ENCODE data around the gene ING4. TPM values are rescaled to one million over a fixed set of nuclear protein-coding genes. Genes with fewer than 3 reads are reported as not detected.

Gene ING4
- polyA plus RNA-seq, 4 donors: 96.8 to 126 (median 114) TPM

DNA sequence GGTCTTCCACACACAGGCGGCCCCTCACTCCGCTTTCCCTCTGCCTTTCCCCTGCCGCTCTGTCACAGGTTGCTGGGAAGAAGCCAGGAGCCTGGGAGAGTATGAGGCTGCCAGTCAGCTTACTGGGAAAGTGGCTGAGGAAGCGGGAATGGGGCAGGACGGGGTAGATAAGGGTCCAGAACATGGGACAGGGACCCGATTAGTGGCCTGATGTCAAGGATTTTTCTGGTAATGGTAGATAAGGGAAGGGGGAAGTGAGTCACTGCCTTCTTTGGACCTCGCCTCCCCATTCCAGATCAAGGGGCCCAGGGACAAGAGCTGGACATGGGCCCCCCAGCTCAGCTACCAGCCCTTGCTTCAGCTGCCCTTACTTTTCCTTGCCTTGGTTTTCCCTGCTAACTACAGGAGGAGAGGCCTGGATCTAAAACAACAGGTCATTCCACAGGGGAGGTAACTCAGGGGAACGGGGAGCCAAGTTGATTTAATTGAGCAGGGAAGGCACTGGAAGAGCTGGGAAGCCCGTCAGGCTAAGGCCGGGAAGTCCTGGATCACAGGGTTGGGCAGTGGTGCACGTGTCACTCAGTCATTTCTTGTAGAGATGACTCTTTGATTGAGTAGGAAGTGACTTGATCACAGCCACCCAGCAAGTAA is 23.6 kb downstream of the ING4 start:
- DNase-seq (ENCODE audit: low read depth in 4 of 4, low spot score in 3 of 4): no peak

DNA sequence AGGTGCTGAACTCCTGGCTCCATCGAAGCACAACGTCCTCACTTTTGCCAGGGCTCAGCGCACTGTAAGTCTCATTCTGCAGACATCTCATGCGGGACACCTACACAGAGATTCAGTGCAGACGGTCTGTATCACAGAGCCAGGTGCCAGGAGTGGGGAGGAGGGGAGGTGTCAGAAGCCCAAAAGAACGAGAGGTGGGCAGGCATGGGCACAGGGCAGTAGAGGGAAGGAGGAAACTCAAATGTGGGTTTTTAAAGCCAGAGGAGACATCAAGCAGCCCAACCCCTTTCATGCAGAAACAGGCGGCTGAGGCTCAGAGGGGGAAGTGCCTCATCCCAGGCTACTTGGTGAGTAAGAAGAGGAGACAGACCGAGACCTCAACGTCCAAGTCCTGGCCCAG is 24.6 kb downstream of the ING4 start:
- DNase-seq (ENCODE audit: low read depth in 4 of 4, low spot score in 3 of 4): no peak

DNA sequence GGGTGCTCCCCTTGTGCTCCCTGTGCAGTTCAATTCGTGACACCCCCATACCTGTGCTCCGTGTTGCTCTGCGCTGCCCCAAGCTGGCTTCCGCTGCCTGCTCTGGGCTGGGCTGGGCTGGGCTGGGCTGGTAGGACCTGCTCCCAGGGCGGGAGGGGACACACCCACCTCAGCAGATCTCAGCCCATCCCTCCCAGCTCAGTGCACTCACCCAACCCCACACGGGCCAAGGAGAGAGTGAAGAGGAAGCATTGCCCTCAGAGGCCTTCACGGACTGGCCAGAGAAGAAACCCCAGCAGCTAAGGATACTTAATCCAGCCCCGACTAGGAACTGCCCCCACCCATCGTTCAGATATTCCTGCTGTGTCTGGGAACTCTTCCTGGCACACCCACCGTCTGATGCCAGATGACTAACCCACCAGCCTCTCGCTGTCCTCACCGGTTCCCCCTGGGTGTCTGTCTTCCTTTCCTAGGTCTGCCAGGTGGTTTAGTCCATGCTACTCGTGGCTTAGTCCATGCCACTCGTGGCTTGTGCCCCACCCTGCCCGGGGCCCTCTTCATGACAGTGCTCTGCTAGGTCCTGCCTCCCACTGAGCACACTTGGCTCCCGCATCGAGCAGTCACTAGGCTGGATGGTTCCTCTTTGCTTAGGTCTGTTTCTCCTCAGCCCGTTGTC is 26.9 kb downstream of the ING4 start, which contains the start of gene LPAR5:
TSS of gene LPAR5 (minus strand) at position 104 of the 676 bp plus-strand sequence. CDS start 14,711 bp downstream, outside the sequence.
- no peak for DNase-seq (ENCODE audit: low read depth in 4 of 4, low spot score in 3 of 4)

DNA sequence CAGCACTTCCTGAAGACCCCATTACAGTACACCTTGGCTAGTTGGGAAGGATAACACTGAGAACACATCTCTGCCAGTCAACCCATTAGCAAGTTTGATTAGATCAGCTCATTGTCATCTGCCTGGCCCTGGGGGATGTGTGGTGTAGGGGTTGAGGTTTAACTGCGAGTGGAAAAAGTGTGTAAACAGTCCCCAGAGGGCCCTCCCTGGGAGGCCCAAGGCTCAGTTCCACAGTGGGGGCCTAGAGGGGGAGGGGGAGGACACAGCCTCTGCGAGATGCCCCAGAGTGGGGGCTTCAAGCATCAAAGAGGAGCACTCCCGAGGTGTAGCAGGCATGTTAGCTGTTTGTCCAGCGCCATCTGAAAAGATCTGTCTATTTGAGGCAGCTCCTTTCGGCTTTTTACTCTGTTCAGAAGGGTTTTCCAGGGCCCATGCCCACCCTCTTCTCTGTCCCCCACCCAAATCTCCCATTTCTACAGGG is 27.5 kb downstream of the ING4 start:
- DNase-seq (ENCODE audit: low read depth in 4 of 4, low spot score in 3 of 4): no peak

DNA sequence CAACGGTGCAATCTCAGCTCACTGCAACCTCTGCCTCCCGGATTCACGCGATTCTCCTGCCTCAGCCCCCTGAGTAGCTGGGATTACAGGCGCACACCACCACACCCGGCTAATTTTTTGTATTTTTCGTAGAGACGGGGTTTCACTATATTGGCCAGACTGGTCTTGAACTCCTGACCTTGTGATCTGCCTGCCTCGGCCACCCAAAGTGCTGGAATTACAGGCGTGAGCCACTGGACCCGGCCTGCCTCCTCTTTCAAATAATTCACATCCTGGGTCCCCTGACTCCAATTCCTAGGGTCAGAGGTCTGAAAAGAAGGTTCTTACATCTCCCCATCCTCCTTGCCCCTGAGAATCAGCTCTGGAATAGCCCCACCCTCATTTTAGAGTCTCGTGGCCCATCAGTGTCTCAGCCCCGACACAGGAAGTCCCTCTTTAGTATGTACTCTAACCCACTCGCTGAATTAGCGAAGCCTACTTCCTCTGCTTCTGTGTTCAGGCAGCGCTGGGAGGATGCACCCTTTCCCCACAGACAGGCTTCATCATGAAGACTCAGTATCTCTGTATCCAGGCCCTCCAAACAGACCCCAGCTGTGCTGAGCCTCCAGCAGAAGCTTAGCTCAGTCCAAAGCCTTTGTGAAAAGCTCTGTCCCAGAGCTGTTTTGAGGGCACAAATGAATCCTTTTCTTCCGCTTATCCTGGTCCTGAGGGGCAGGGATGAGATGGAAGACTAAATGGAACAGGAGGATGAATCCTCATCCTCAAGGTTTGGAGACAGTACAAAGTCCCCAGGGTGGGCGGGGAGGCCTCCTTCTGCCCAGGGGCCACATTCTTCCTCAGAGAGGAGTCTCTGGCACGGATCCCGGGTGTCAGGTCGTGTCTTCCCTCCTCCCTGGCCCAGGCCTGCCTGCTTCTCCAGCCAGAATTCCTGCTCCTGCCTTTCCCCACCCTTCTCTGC is 30.6 kb downstream of the ING4 start:
- DNase-seq (ENCODE audit: low read depth in 4 of 4, low spot score in 3 of 4): no peak

DNA sequence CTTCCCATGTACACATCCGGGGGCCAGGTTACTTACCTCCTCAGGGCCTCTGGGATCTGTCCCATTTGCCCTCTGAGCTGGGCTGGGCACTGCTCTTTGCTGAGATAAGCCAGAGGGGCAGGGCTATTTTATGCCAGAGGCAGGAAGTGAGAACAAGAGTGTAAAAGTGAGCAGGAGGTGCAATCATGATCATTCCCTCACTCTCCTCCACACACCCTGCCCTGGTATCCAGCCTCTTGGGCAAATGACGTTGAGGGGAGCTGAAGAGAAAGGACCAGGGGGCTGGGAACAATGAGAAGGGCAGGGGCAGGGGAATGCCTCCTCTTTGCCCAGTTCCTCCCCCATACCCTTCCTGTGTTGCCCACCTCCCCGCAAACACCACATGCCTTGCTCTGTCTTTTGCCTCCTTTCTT is 31.4 kb downstream of the ING4 start:
- DNase-seq (ENCODE audit: low read depth in 4 of 4, low spot score in 3 of 4): no peak

DNA sequence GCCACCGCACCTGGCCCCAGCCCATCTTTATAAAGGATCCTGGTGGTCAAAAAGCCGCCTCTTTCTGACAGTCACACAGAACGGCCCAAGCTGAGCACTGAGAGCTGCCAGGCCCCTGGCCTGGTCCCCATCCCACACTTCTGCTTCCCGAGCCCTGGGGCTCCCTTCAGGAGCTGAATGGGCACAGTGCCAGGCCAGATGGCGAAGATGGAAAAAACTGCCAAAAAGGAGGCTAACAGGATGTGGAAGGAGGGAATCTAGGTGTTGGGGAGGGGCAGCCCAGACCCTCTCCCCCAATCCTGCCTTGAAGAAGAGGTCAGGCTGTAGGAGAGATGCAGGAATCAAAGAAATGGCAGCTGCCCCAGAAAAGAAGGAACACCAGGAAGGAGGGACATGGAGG is 32.2 kb downstream of the ING4 start:
- no peak for DNase-seq (ENCODE audit: low read depth in 4 of 4, low spot score in 3 of 4)

DNA sequence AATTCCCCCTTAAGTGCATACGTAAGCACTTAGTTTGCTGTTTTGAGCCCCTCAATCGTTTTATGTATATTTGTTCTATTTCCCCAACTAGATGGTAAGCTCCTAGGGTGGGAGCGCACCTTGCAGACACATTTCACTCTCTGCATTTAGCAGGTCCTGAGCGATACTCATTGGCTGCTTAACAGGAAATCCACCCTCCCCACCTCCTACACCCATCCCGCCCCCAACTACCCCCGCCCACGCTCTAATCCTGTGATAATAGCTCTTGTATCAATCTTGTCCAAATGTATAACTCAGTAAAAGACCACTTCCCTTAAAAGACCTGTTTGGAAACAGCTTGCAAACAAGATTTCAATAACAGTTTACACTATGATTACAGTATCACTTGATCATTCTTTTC is 35.3 kb downstream of the ING4 start:
- DNase-seq (ENCODE audit: low read depth in 4 of 4, low spot score in 3 of 4): no peak

DNA sequence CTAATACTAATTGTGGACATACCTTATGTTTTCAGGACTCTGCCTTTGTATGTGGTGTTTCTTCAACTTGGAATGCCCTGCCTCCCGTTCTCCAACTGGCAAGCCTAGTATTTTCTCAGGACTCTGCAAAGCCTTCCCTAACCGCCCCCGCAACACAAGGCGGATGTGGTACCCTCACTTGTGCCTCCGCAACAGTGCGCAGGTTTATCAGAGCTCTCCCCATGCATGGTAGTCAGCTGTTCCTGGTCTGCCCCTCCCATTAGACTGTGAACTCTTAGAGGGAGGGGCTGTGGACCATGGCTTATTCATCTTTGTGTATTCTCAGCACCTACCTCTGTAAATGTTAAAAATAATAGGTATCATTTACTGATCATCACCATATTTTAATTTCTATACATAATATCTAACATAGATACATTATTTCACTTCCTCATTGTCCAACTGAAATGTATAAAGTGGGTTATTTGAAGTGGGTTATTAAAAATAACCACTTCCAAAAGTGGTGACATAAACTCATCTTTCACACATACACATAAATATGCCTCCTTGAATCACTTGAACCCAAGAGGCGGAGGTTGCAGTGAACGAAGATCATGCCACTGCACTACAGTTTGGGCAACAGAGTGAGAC is 36.1 kb downstream of the ING4 start:
- DNase-seq (ENCODE audit: low read depth in 4 of 4, low spot score in 3 of 4): no peak

DNA sequence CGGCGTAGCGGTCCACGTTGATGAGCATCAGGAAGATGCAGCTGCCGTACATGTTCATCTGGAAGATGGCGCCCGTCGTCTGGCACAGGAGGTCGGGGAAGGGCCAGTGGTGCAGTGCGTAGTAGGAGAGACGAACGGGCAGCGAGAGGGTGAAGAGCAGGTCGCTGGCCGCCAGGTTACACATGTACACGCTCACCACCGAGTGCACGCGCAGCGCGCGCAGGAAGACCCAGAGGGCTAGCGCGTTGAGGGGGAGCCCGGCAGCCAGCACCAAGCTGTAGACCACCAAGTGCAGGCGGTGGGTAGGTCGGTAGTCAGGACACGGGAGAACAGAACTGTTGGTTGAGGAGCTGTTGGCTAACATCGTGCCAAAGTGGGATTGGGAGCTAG is 42.0 kb downstream of the ING4 start:
- no peak for DNase-seq (ENCODE audit: low read depth in 4 of 4, low spot score in 3 of 4)

DNA sequence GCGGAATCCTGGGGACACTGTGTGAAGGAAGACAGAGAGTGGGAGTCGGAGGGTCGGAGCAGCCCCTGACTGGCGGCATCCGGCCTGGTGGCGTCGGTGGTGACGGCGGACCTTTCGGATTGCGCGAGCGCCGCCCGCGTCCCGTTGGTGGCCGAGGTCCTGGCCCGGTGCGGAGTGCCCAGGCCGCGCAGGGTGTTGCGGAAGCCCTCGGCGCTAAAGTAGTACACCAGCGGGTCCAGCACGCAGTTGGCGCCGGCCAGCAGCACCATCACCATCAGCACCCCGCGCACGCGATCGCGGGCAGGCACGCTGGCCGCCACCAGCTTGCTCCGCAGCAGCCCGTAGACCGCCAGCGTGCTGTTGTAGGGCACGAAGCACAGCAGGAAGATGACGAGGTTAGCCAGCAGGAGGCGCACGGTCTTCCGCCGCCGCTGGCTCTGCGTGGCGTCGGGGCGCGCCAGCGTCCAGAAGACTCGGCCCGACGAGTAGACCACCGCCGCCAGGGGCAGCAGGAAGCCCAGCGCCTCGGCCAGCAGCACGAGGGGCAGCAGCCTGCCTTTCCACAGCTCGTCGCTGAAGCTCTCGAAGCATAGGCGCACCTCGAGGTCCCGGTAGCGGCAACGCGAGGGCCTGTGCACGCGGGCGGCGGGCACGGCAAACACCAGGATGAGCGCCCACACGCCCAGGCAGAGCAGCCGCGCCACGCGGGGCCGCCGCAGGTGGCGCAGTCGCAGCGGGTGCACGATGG is 42.6 kb downstream of the ING4 start:
- DNase-seq (ENCODE audit: low read depth in 4 of 4, low spot score in 3 of 4): no peak

DNA sequence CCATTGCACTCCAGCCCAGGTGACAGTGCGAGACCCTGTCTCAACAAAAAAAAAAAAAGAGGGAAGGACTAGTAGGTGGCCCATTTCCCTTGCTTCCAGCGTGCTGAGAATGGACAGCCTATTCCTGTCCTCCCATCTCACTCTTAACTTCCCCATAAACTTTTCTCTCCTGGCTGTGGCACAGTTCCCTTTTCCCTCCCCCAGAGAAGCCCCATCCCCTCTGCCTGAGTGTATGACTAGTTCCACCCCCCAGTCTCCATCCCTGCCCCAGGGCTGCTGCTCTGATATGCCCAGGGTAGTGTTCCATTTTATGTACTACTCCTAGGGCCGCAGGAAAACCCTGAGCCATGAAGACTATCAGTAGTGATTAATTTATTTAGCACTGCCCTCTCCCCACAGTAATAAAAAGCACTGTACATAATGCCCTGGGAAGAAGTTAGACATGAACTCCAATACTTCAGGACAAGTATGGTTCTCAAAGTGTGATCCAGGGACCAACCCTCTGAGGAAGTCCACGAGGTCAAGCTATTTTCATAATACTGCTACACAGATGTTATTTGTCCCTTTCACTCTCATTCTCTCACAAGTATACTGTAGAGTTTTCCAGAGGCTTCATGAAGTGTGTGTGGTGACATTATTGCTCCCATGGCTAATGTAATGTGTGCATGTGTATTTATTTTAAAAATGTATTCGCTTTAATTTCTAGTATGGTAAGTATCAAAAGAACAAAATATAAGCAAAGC is 44.3 kb downstream of the ING4 start:
- no peak for DNase-seq (ENCODE audit: low read depth in 4 of 4, low spot score in 3 of 4)

DNA sequence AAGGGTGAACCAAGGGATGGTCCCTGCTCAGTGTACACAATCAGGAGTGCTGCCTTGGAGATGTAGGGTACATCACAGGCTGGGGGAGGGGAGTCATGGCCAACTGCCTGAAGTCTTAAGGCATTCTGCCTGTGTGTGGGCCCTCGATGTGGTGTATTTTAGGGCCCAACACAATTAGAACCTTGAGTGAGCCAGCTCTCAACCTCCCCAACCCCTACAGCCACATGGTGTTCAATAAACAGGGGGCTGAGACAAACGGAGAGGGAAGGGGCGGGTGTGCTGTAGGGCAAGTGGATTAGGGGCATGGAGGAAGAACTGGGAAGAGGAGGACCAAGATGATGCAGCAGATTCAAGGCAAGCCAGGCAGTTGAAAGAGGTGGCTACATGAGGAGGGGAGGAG is 47.1 kb downstream of the ING4 start:
- no peak for DNase-seq (ENCODE audit: low read depth in 4 of 4, low spot score in 3 of 4)

DNA sequence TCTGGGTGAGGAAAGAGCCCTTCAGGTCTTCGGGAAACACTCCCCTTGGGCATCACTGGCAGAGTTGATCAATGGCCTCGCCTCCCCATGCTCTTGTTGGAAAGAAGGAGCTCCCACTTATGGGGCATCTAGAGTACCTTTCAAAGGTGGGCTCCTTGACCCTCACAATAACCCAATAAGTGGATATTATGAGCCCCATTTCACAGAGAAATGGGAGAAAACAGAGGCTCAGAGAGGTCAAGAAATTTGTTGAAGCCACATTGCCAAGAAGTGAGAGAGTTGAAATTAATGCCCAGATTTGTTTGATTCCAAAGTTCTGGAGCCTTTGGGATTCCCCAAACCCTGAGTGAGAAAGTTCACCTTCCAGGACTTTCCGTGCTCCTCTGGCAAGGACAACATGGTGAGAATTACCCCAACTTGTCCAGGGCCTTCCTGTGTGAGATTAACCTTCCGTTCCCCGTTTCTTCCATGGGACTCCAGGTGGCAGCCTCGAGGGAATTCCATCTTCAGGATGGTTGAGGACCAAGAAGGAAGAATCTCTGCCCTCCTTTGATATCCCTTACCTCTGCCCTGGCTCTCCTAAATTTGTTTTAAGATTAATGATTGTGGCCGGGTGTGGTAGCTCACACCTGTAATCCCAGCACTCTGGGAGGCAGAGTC is 48.3 kb downstream of the ING4 start:
- DNase-seq (ENCODE audit: low read depth in 4 of 4, low spot score in 3 of 4): no peak

DNA sequence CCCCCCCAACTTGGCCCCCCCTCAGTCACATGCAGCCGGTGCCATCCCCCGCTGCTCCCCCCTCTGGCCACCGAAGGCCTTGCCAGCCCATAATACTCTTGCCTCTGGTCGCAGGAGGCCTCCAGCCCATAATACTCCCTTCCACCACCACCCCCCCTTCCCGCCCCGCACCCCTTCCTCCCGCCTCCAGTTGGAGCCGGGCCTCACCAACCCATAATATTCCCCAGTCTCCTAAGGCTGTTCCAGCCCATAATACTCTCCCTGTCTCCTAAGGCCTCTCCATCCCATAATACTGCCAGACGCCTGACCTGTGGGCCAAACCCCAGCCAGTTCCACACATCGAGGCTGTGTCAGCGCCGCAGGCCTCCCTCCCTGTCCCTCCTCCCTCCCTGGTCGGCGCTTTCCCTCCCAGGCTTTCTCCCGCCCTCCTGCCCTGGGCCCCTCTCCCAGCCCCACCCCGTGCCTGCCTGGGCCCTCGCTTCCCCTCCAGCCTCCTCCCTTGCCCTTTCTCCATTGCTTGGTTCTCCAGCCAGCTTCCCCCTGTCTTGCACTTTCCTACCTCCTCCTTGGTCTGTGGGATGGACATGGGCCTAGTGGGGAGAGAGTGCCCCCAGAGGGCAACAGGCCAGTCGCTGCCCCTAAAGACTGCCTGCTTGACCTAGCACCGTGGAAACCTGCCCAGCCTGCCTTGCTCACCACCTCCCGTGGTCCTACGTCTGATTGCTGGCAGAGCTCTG is 49.0 kb downstream of the ING4 start:
- DNase-seq (ENCODE audit: low read depth in 4 of 4, low spot score in 3 of 4): peak; percentile 94 to 96 (median 96)

DNA sequence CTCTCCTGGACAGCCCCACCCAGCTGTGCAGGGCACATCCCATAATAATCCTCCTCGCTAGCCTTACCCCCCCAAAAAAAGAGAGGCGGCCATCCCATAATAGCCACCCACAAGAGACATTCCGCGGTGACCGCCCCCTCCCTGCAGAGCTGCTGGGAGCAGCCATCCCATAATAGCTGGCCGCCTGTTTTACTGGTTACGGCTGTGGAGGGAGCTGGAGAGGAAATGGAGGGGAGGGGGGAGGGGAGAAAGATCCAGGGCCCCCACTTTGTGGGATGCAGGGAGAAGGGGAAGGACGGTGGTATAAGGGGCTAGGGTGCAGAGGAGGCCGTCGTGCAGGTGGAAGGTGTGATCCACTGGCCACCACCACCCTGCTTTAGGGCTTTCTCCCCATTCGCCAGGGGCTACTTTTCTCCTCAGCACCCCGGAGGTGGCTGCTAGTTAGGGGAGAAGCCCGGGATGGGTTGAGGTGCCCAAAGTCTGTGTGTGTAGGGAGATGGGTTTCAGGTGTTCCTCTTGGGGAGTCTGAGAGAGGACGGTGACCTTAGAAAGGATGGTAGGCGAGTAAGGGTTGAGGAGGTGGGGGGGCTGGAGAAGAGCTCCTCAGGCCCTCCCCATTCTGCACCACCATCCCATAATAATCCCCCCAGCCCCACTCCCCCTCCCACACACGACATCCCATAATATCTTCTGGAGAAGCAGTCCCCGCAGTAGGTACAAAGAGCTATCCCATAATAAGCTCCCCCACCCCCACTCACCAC is 49.7 kb downstream of the ING4 start:
- peak; percentile 78 to 86 (median 83) for DNase-seq (ENCODE audit: low read depth in 4 of 4, low spot score in 3 of 4)

DNA sequence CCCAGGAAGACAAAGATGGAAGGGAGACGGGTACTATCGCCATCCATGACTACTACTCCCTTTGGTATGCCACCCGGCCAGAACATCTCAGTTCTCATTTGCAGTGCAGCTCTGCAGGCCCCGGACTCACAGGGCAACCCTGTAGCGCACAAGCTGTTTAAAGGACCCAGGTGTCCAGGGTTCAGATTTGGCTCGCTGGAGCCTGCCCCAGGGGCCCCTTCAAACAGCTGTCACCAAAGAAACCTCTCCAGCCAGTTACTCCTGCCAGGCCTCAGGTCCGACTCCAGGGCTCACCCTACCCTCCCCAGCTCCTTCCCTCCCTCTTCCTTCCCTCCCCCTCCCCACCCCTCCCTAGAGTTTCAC is 50.3 kb downstream of the ING4 start:
- no peak for DNase-seq (ENCODE audit: low read depth in 4 of 4, low spot score in 3 of 4)
